Calu3 (cell line): ENCODE data around the gene OR4D9. TPM values are rescaled to one million over a fixed set of nuclear protein-coding genes. Genes with fewer than 3 reads are reported as not detected.

Source experiments
- BruUV-seq: library from RNA; stranded (reverse); fragments of 400-500 nt; replicated peaks from 2 replicates; lab custom pipeline; 2021; lab: Mats Ljungman, UMichigan
- CTCF ChIA-PET: fragments of 300-600 bp; sonication (Branson Sonifier 250); formaldehyde crosslinking; loops from one replicate; lab custom pipeline; 2022; ENCODE audit warnings: antibody characterized with exemption; lab: Charles Lee
- DNase-seq: peaks from one replicate; pipeline ENCODE4 v3.0.0; 2022
- H3K27ac Mint-ChIP-seq: one replicate; pipeline ENCODE4 v1.8.0; 2022; ENCODE audit warnings: mixed read lengths; ENCODE audit not compliant: unreplicated experiment
- H3K27me3 Mint-ChIP-seq: one replicate; pipeline ENCODE4 v1.8.0; 2022; ENCODE audit warnings: mixed read lengths; ENCODE audit not compliant: unreplicated experiment
- H3K36me3 Mint-ChIP-seq: one replicate; pipeline ENCODE4 v1.8.0; 2022; ENCODE audit warnings: mild to moderate bottlenecking, moderate library complexity, mixed read lengths; ENCODE audit not compliant: insufficient read depth, unreplicated experiment
- H3K4me1 Mint-ChIP-seq: one replicate; pipeline ENCODE4 v1.8.0; 2022; ENCODE audit warnings: mild to moderate bottlenecking, low read depth, mixed read lengths; ENCODE audit not compliant: unreplicated experiment
- H3K4me3 Mint-ChIP-seq: one replicate; pipeline ENCODE4 v1.8.0; 2022; ENCODE audit warnings: mild to moderate bottlenecking, low read depth, moderate library complexity, mixed read lengths; ENCODE audit not compliant: unreplicated experiment
- H3K9me3 Mint-ChIP-seq: one replicate; pipeline ENCODE4 v1.8.0; 2022; ENCODE audit warnings: low read depth, mixed read lengths; ENCODE audit not compliant: unreplicated experiment
- intact Hi-C: fragments of 100-400 bp; cut with micrococcal nuclease; formaldehyde crosslinking; loops from one replicate; pipeline ENCODE4 v1.10.0; 2022; ENCODE audit not compliant: unreplicated experiment
- total RNA-seq: library from RNA; stranded (reverse); gene quantifications from 2 replicates; pipeline ENCODE4 v1.2.3, GENCODE V29; 2022
- TF ChIP-seq, protein P1 (sequence below): fragments of 200-600 bp; IDR thresholded peaks from one replicate; pipeline ENCODE4 v1.8.0; 2022; ENCODE audit warnings: antibody characterized with exemption; ENCODE audit not compliant: unreplicated experiment

The OR4D9 gene
- total RNA-seq, 1 experiment from 2014 or later = not detected

DNA sequence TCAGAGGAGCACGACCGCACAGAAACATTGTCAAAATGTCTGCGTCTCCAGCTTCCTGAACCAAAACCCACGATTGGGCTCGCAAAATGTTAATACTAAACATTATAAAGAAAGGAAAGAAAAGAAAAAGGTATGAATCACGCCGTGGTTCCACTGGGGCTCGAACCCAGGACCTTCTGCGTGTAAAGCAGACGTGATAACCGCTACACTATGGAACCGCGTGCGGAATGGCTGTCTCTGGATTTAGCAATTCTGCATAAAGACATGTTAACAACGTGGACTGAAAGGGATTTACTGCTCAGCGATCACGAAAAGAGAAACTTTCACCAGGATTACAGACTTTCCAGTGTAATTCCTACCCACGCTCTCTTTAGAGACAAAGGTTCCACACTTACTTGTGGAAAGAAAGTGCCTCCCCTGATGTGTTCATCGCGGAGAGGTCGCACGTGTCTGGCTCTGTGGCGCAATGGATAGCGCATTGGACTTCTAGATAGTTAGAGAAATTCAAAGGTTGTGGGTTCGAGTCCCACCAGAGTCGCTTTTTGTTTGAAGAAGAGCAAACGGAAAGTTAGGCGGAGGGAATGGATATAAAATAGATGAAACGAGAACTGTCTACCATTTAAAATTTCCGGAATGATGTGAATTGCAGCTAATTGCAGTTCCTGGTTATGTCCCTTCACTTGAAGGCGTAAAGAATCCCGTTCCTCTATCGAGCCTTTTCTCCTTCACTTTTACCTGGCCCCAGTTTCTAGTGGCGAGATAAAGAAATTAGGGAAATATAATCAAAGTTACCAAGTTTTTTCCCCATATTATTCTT lies 39.7 kb downstream of the OR4D9 start:
- Mint-ChIP-seq H3K4me3 (peak overlapping the region; percentile 69), H3K4me1 (peaks cover 40% of the 10 kb centered on the region), H3K36me3 (peaks cover 31% of the 10 kb centered on the region), H3K9me3 (no peaks in the 10 kb centered on the region), H3K27ac (peak overlapping the region; percentile 100), H3K27me3 (peaks cover 8% of the 10 kb centered on the region)
- TF ChIP-seq, protein P1, sequence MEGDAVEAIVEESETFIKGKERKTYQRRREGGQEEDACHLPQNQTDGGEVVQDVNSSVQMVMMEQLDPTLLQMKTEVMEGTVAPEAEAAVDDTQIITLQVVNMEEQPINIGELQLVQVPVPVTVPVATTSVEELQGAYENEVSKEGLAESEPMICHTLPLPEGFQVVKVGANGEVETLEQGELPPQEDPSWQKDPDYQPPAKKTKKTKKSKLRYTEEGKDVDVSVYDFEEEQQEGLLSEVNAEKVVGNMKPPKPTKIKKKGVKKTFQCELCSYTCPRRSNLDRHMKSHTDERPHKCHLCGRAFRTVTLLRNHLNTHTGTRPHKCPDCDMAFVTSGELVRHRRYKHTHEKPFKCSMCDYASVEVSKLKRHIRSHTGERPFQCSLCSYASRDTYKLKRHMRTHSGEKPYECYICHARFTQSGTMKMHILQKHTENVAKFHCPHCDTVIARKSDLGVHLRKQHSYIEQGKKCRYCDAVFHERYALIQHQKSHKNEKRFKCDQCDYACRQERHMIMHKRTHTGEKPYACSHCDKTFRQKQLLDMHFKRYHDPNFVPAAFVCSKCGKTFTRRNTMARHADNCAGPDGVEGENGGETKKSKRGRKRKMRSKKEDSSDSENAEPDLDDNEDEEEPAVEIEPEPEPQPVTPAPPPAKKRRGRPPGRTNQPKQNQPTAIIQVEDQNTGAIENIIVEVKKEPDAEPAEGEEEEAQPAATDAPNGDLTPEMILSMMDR = no peak
- CTCF ChIA-PET = interaction anchor here (0.6 to 1.3 kb wide), 2 partner anchors 14 to 201 kb away, joined by 4 to 5 read pairs; no protein-coding TSS in a partner anchor
- DNase-seq = peak; percentile 75
- BruUV-seq = no TSS peak
- intact Hi-C loops = no loop called here

GRCh38 chr11:59551659-59552521 lies 40.6 kb downstream of the OR4D9 start:
- BruUV-seq = no TSS peak
- H3K27me3 Mint-ChIP-seq = peaks cover 8% of the 10 kb centered on the region

GRCh38 chr11:59552844-59553243 lies 41.5 kb downstream of the OR4D9 start:
- H3K36me3 Mint-ChIP-seq = peaks cover 46% of the 10 kb centered on the region
- intact Hi-C loops = no loop called here
- BruUV-seq = no TSS peak
- no peak for DNase-seq
- no peak overlapping the region for H3K4me3 Mint-ChIP-seq
- H3K4me1 Mint-ChIP-seq = peaks cover 40% of the 10 kb centered on the region
- H3K27ac Mint-ChIP-seq = no peak overlapping the region
- CTCF ChIA-PET = no interaction called here
- TF ChIP-seq, protein P1 = no peak
- peaks cover 8% of the 10 kb centered on the region for H3K27me3 Mint-ChIP-seq
- H3K9me3 Mint-ChIP-seq = no peaks in the 10 kb centered on the region

More at GRCh38 chr11:59551659-59552521, 40.6 kb downstream of the OR4D9 start:
- TF ChIP-seq, protein P1 = no peak
- H3K4me1 Mint-ChIP-seq = peaks cover 42% of the 10 kb centered on the region
- peaks cover 38% of the 10 kb centered on the region for H3K36me3 Mint-ChIP-seq
- CTCF ChIA-PET = no interaction called here
- intact Hi-C loops = no loop called here
- DNase-seq = no peak
- H3K4me3 Mint-ChIP-seq = peak overlapping the region; percentile 69
- no peak overlapping the region for H3K27ac Mint-ChIP-seq
- H3K9me3 Mint-ChIP-seq = no peaks in the 10 kb centered on the region

DNA sequence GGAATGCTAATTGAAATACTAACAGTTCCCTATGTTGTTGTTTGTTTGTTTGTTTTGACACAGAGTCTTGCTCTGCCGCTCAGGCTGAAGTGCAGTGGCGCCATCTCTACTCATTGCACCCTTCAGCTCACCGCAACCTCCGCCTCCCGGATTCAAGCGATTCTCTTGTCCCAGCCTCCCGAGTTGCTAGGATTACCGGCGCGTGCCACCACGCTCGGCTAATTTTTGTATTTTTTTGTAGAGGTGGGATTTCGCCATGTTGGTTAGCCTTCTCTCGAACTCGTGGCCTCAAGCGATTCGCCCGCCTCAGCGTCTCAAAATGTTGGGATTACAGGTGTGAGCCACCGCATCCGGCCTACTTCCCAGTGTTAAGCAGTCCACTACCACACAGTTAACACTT lies 42.0 kb downstream of the OR4D9 start:
- CTCF ChIA-PET = no interaction called here
- peaks cover 46% of the 10 kb centered on the region for H3K36me3 Mint-ChIP-seq
- peaks cover 8% of the 10 kb centered on the region for H3K27me3 Mint-ChIP-seq
- H3K9me3 Mint-ChIP-seq = no peaks in the 10 kb centered on the region
- no peak overlapping the region for H3K4me3 Mint-ChIP-seq
- H3K27ac Mint-ChIP-seq = no peak overlapping the region
- BruUV-seq = no TSS peak
- TF ChIP-seq, protein P1 = no peak
- intact Hi-C loops = no loop called here
- H3K4me1 Mint-ChIP-seq = peaks cover 37% of the 10 kb centered on the region
- no peak for DNase-seq
